Heart left ventricle (tissue), 16 donors: ENCODE results near the gene THBS1. TPM values are rescaled to one million over a fixed set of nuclear protein-coding genes. Genes with fewer than 3 reads are reported as not detected.

Experiments
- ATAC-seq, 4 donors: fragments of 200-7000 bp; cut with Tn5 transposase; one replicate each; pipeline ENCODE4 v1.9.1; 2020 to 2022; ENCODE audit warnings: moderate library complexity in 4 of 4, mild to moderate bottlenecking in 3 of 4, moderate number of reproducible peaks in 1 of 4
- DNase-seq, 5 donors: peaks; one replicate each; pipeline ENCODE4 v3.0.0-alpha.2; 2020
- H3K27ac ChIP-seq, 12 donors: fragments of 200-600 bp; sonication (generic) in 4 of 12; one replicate each; pipeline versions ENCODE4 v1.5.0 to v1.8.0; 2016 to 2022; ENCODE audit warnings: mild to moderate bottlenecking in 2 of 12
- H3K27me3 ChIP-seq, 9 donors: fragments of 200-600 bp; sonication (generic) in 2 of 9; one replicate each; pipeline versions ENCODE4 v1.5.1 to v1.8.0; 2016 to 2022; ENCODE audit warnings: mild to moderate bottlenecking in 3 of 9
- H3K36me3 ChIP-seq, 9 donors: fragments of 200-600 bp; sonication (generic) in 2 of 9; one replicate each; pipeline versions ENCODE4 v1.5.0 to v1.8.0; 2018 to 2022; ENCODE audit warnings: mild to moderate bottlenecking in 2 of 9
- H3K4me1 ChIP-seq, 12 donors: fragments of 200-600 bp; sonication (generic) in 4 of 12; one replicate each; pipeline versions ENCODE4 v1.5.0 to v1.8.0; 2016 to 2022; ENCODE audit warnings: mild to moderate bottlenecking in 3 of 12
- H3K4me3 ChIP-seq, 12 donors: fragments of 200-600 bp; sonication (generic) in 4 of 12; one replicate each; pipeline versions ENCODE4 v1.5.0 to v1.8.0; 2017 to 2022; ENCODE audit warnings: mild to moderate bottlenecking in 9 of 12, moderate library complexity in 4 of 12
- H3K9me3 ChIP-seq, 12 donors: fragments of 200-600 bp; sonication (generic) in 4 of 12; one replicate each; pipeline versions ENCODE4 v1.5.0 to v1.8.0; 2016 to 2022; ENCODE audit warnings: mild to moderate bottlenecking in 1 of 12
- CTCF ChIP-seq, 12 donors: fragments of 200-600 bp; sonication (generic) in 4 of 12; IDR thresholded peaks; one replicate each; pipeline versions ENCODE4 v1.5.0 to v1.8.0; 2018 to 2022; ENCODE audit warnings: antibody characterized with exemption in 12 of 12, mild to moderate bottlenecking in 5 of 12
- POLR2A ChIP-seq, 2 donors: fragments of 450-650 bp; IDR thresholded peaks; one replicate each; pipeline ENCODE4 v1.6.1; 2017; ENCODE audit warnings: antibody characterized with exemption in 2 of 2, mild to moderate bottlenecking in 2 of 2, moderate library complexity in 2 of 2
- WGBS, 4 donors: extraction: QIAGEN DNeasy Blood & Tissue Kit in 2 of 4; methylation state at CpG; one replicate each; pipeline versions ENCODE4 v1.1.5 to v1.1.7; 2013 to 2018; 5-methylcytosine and 5-hydroxymethylcytosine counted together
- intact Hi-C, 10 donors: fragments of 100-400 bp; cut with DNase I; formaldehyde crosslinking; loops; one replicate each; pipeline versions ENCODE4 v1.11.1 to v1.14.2; 2022
- polyA plus RNA-seq, 2 donors: library from polyadenylated mRNA; stranded (reverse); fragments of 200-250 nt; gene quantifications; one replicate each; pipeline ENCODE4 v1.2.3, GENCODE V29; 2013
- total RNA-seq, 9 donors: library from RNA; depleted of rRNA in 2 of 9; stranded (reverse); fragments of >200 nt in 2 of 9; fragmentation: NEBNext Ultra II Directional in 3 of 9; extraction: Animal tissue kit (Norgen Biotek cat#: 25700) in 3 of 9; gene quantifications; one replicate each; pipeline versions ENCODE4 v1.1.0 to v1.2.4, GENCODE V29; 2016 to 2023
- donor health status: ischemic (EF 13 %, LVEDD 7.1; RV severe dilation, severe dysfunction).
- donor health status: healthy with polysubstance abuse.
- donor health status: DM: no; HTN: yes; CAD: no.
- donor health status: DM: no; HTN: no; CAD: no.
- donor health status: ischemic (EF 25% LVEDD 6.9; RV normal size, moderate dysfunction).
- donor health status: ischemic (EF 25% LVEDD 5.7; RV mildly dilated, moderate dysfunction).
- donor health status: healthy.
- donor health status: DM: yes; HTN: yes; CAD: no.
- donor health status: ischemic (EF 35%, LVEDD 5.7; RV mildly dilated, moderate dysfunction).
- donor health status: nonischemic (EF 11% LVEDD 7.7; RV severe dilation, severe dysfunction).
- donor health status: DM: yes; HTN: yes; CAD: no.
- donor health status: PGD.
- donor health status: ischemic (EF 29% LVEDD 5.4; RV normal size, mild dysfunction).
- donor health status: nonischemic (EF 23%, LVEDD 6.1; RV moderate dilation, normal function).

The THBS1 gene
- total and polyA plus RNA-seq, 11 donors = 8.5 to 573 (median 160) TPM

GRCh38 chr15:39598958-39599845 lies 18.3 kb downstream of the THBS1 start:
- Histone ChIP-seq H3K27ac (no peak overlapping the region), H3K4me1 (peaks cover 0 to 7% (median 0%) of the 10 kb centered on the region in 12 donors), H3K4me3 (no peak overlapping the region), H3K36me3 (peaks cover 0 to 34% (median 28%) of the 10 kb centered on the region in 9 donors), H3K9me3 (no peaks in the 10 kb centered on the region), H3K27me3 (no peaks in the 10 kb centered on the region)
- 76 to 88% (median 83%) methylated on average over 12 of the region's 12 CpGs for WGBS, 4 donors
- ATAC-seq = peak in 1 of 4 donors; percentile 10
- TF ChIP-seq CTCF (IDR thresholded peaks at IDR 0.05) = no peak
- TF ChIP-seq POLR2A (IDR thresholded peaks at IDR 0.05) = no peak
- intact Hi-C loops = loop anchor here in 2 of 10 donors (10.0 kb wide), 1 partner anchor 156 kb away; no protein-coding TSS in a partner anchor
- DNase-seq = no peak

GRCh38 chr15:39599871-39600270 lies 19.0 kb downstream of the THBS1 start:
- intact Hi-C loops = loop anchor here in 3 of 10 donors (10.0 kb wide), 2 partner anchors 65 to 155 kb away; no protein-coding TSS in a partner anchor
- TF ChIP-seq CTCF (IDR thresholded peaks at IDR 0.05) = no peak
- no peak for TF ChIP-seq POLR2A (IDR thresholded peaks at IDR 0.05)

GRCh38 chr15:39602143-39602542 lies 21.3 kb downstream of the THBS1 start:
- DNase-seq (no peak), ATAC-seq (no peak)
- Histone ChIP-seq H3K27me3 (no peaks in the 10 kb centered on the region), H3K36me3 (peaks cover 0 to 4% (median 0%) of the 10 kb centered on the region in 9 donors), H3K9me3 (no peaks in the 10 kb centered on the region), H3K4me1 (peaks cover 0 to 4% (median 0%) of the 10 kb centered on the region in 12 donors), H3K4me3 (no peak overlapping the region), H3K27ac (no peak overlapping the region)
- intact Hi-C loops = loop anchor here in 1 of 10 donors (10.0 kb wide), 1 partner anchor 63 kb away; no protein-coding TSS in a partner anchor
- WGBS, 4 donors = 84 to 87% (median 85%) methylated on average over 5 of the region's 5 CpGs
- TF ChIP-seq POLR2A (IDR thresholded peaks at IDR 0.05) = no peak
- no peak for TF ChIP-seq CTCF (IDR thresholded peaks at IDR 0.05)

More at GRCh38 chr15:39599871-39600270, 19.0 kb downstream of the THBS1 start:
- Histone ChIP-seq H3K4me3 (no peak overlapping the region), H3K27me3 (no peaks in the 10 kb centered on the region), H3K36me3 (peaks cover 0 to 27% (median 22%) of the 10 kb centered on the region in 9 donors), H3K9me3 (no peaks in the 10 kb centered on the region), H3K4me1 (peaks cover 0 to 7% (median 0%) of the 10 kb centered on the region in 12 donors), H3K27ac (no peak overlapping the region)
- WGBS, 4 donors = 81 to 94% (median 90%) methylated on average over 2 of the region's 2 CpGs
- ATAC-seq (no peak), DNase-seq (no peak)

- Histone ChIP-seq H3K4me3 (no peak overlapping the region), H3K36me3 (no peaks in the 10 kb centered on the region), H3K27me3 (no peaks in the 10 kb centered on the region), H3K9me3 (peaks cover 0 to 8% (median 5%) of the 10 kb centered on the region in 12 donors), H3K27ac (no peak overlapping the region), H3K4me1 (peaks cover 0 to 6% (median 0%) of the 10 kb centered on the region in 12 donors)
- TF ChIP-seq CTCF (IDR thresholded peaks at IDR 0.05) (no peak), POLR2A (IDR thresholded peaks at IDR 0.05) (no peak)
- no peak for ATAC-seq
- intact Hi-C loops = loop anchor here in 1 of 10 donors (10.0 kb wide), 1 partner anchor 60 kb away; no protein-coding TSS in a partner anchor
- 67 to 96% (median 86%) methylated on average over 1 of the region's 1 CpG for WGBS, 4 donors
- no peak for DNase-seq
These were observed 24.3 kb downstream of the THBS1 start for GRCh38 chr15:39605146-39605545.
